Upper lobe of left lung (tissue), 4 donors: ENCODE data around the gene LRP1.
A peak's percentile ranks its signal among the peaks of the same experiment; 100 is the strongest.

Source experiments
- EP300 ChIP-seq, 4 donors: sonication (generic); formaldehyde crosslinking; IDR thresholded peaks; one replicate each; pipeline ENCODE4 v1.5.1; 2017; ENCODE audit warnings: antibody characterized with exemption in 4 of 4, control low read depth in 2 of 4
- TF ChIP-seq, protein P1 (sequence below), 6 experiments: fragments of 450-650 bp in 4 of 6; fragments of 200-600 bp in 2 of 6; sonication (generic) in 2 of 6; IDR thresholded peaks; one replicate each; pipeline ENCODE4 v1.5.1; 2016 to 2019; ENCODE audit warnings: antibody characterized with exemption in 6 of 6

DNA sequence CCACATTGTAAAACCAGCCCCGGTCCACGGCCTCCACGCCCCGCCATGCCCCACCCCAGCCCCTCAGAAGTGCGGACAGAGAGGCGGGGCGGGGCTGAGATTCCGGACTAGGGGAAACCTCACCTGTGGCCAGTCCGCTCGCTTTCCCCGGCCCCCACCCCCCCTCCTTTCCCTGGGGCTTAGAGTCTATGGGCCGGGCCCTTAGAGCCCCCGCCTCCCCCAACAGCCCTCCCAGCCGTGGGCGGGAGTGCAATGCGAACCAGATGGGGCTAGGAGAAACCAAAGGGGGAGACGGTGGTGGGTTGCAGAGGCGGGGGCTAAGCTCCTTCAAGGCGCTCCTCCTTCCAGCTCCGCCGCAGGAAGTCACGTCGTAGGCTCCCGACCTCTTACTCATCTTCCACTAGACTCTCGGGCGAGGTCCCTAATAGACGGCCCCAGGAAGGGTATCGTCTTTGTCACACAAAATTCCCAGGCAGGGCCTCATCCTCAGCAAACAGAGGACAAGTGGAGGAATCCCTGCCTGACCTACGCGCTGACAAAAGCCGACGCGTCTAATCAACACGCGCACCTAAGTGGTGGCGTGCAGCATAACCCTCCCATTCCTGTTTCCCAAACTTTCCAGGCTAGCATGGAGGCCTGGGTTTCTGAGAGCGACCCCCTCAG, 40.5 kb upstream of the LRP1 start:
- TF ChIP-seq, protein P1, sequence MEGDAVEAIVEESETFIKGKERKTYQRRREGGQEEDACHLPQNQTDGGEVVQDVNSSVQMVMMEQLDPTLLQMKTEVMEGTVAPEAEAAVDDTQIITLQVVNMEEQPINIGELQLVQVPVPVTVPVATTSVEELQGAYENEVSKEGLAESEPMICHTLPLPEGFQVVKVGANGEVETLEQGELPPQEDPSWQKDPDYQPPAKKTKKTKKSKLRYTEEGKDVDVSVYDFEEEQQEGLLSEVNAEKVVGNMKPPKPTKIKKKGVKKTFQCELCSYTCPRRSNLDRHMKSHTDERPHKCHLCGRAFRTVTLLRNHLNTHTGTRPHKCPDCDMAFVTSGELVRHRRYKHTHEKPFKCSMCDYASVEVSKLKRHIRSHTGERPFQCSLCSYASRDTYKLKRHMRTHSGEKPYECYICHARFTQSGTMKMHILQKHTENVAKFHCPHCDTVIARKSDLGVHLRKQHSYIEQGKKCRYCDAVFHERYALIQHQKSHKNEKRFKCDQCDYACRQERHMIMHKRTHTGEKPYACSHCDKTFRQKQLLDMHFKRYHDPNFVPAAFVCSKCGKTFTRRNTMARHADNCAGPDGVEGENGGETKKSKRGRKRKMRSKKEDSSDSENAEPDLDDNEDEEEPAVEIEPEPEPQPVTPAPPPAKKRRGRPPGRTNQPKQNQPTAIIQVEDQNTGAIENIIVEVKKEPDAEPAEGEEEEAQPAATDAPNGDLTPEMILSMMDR (IDR thresholded peaks at IDR 0.05): peak in 2 of 6 experiments; percentile 11 to 13
- TF ChIP-seq EP300 (IDR thresholded peaks at IDR 0.05): peak in 1 of 4 donors; percentile 16
